Measurements from ENCODE around the gene FHL3.
"Not testable (repeated sequence)": the region's sequence is repeated elsewhere in the genome, so short reads cannot be mapped to it uniquely, and the experiment has no call there.

FHL3 gene

GRCh38 chr1:38037221-38037939 is 32.1 kb upstream of the FHL3 start:
- no peak for DNase-seq (ENCODE audit: low read depth in 2 of 2)

GRCh38 chr1:38034871-38035270 is 29.6 kb upstream of the FHL3 start:
- no peak for DNase-seq (ENCODE audit: low read depth in 2 of 2)

GRCh38 chr1:38032992-38033391 is 27.7 kb upstream of the FHL3 start:
- not testable (repeated sequence) for DNase-seq (ENCODE audit: low read depth in 2 of 2)

- no peak for DNase-seq (ENCODE audit: low read depth in 2 of 2)
These were observed 26.2 kb upstream of the FHL3 start for GRCh38 chr1:38031513-38031866.

GRCh38 chr1:38030596-38031512 is 25.5 kb upstream of the FHL3 start:
- DNase-seq (ENCODE audit: low read depth in 2 of 2), result no peak

- no peak for DNase-seq (ENCODE audit: low read depth in 2 of 2)
These were observed 24.6 kb upstream of the FHL3 start for GRCh38 chr1:38029685-38030511.

GRCh38 chr1:38029081-38029681 is 23.9 kb upstream of the FHL3 start:
- DNase-seq (ENCODE audit: low read depth in 2 of 2), result no peak

GRCh38 chr1:38028671-38029070 is 23.4 kb upstream of the FHL3 start:
- DNase-seq (ENCODE audit: low read depth in 2 of 2), result no peak

- no peak for DNase-seq (ENCODE audit: low read depth in 2 of 2)
These were observed 22.8 kb upstream of the FHL3 start for GRCh38 chr1:38028105-38028591.

- DNase-seq (ENCODE audit: low read depth in 2 of 2), result no peak
These were observed 22.1 kb upstream of the FHL3 start for GRCh38 chr1:38027201-38028104.

GRCh38 chr1:38026592-38027200 is 21.4 kb upstream of the FHL3 start:
- DNase-seq (ENCODE audit: low read depth in 2 of 2), result no peak

- DNase-seq (ENCODE audit: low read depth in 2 of 2), result no peak
These were observed 20.4 kb upstream of the FHL3 start for GRCh38 chr1:38025664-38026063.

GRCh38 chr1:38025233-38025632 is 19.9 kb upstream of the FHL3 start:
- DNase-seq (ENCODE audit: low read depth in 2 of 2), result no peak

- no peak for DNase-seq (ENCODE audit: low read depth in 2 of 2)
These were observed 17.5 kb upstream of the FHL3 start for GRCh38 chr1:38022810-38023209.

GRCh38 chr1:38021969-38022368 is 16.7 kb upstream of the FHL3 start:
- DNase-seq (ENCODE audit: low read depth in 2 of 2), result no peak

GRCh38 chr1:38020396-38020795 is 15.1 kb upstream of the FHL3 start:
- no peak for DNase-seq (ENCODE audit: low read depth in 2 of 2)

- DNase-seq (ENCODE audit: low read depth in 2 of 2), result no peak
These were observed 13.6 kb upstream of the FHL3 start for GRCh38 chr1:38018864-38019343.

GRCh38 chr1:38015978-38016725 is 10.8 kb upstream of the FHL3 start:
- DNase-seq (ENCODE audit: low read depth in 2 of 2), result no peak

GRCh38 chr1:38014724-38015424 is 9.6 kb upstream of the FHL3 start:
- DNase-seq (ENCODE audit: low read depth in 2 of 2), result no peak
